Measurements from ENCODE around the gene MSN.

MSN gene

DNA sequence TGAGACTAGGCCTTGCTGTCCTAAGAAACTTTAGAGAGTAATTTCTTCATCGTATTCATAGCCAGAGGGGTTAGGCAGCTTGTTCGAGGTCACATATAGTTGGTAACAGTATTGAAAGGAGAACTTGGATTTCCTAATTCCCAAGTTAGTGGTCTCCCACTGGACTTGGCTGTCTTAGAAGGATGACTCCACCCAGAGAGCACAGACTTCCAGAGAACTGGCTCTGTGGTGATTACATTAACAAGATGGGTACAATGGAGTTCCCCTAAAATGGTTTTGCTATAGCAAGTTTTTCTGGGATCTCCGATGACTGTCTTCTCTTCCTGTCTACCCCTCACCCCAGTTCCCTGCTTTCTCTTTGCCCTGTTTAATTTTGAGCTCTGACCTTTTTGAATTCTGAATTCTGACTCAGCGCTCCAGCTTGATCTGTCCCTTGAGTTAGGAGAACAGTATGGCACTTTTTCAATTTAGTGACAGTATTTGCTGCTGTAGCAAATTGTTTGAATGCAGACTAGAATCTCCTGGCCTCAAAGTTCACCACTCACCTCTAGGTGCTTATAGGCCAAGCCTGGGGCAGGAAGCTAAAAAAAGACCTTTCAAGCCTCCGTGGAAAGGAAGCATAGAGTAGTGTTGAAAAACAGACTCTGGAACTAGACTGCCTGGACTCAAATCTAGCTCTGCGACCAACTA, 6.9 kb downstream of the MSN start:
- DNase-seq = no peak

DNA sequence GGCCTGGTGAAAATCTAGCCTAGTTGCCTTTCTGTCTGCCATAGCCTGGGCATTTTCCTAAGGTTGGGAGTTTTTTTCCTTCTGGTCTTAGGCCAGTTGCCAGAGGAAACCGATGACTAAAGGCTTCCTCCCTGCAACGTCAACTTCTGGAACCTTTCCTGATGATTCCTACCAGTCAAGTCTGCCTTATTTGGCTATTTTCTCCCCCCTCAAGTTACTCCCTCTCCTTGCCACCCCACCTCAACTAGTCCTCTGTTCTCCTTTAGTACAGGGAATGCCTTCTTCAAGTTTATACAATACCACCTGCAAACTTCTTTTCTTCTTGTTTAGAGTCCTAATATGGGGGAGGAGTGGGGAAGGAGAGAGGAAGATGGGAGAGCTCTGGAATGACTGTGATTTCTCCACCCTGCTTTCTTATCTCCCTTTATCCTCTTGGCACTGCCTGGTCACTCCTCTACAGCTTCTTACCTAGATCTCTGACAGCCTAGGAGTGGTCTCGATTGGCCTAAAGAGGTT, 10.6 kb downstream of the MSN start:
- no peak for DNase-seq

- DNase-seq = no peak
Measured at GRCh38 chrX:65679071-65679540, 11.7 kb downstream of the MSN start.

GRCh38 chrX:65681810-65682209, 14.4 kb downstream of the MSN start:
- no peak for DNase-seq

GRCh38 chrX:65685112-65685511, 17.7 kb downstream of the MSN start:
- DNase-seq = no peak

DNA sequence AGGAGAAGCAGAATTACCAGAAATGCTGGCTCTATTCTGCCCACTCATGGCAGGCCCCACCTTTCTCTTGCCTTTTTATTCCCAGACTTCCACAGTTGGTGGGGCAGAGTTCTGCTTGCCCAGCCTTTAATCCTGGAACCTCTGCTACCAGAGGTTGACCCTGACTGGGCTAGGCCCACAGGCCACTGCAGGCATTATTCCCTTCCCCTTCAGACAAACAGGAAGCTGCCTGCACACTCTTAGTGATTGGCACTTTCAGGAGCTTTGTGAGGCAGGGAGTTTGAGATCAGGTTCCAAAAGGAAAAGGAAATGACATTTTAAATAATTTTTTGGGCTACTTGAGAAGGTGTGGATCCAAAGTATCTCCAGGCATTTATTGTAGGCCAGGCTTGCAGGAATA, 18.8 kb downstream of the MSN start:
- no peak for DNase-seq

- no peak for DNase-seq
Measured at GRCh38 chrX:65687367-65687766, 19.9 kb downstream of the MSN start.

GRCh38 chrX:65688403-65688871, 21.0 kb downstream of the MSN start:
- no peak for DNase-seq

DNA sequence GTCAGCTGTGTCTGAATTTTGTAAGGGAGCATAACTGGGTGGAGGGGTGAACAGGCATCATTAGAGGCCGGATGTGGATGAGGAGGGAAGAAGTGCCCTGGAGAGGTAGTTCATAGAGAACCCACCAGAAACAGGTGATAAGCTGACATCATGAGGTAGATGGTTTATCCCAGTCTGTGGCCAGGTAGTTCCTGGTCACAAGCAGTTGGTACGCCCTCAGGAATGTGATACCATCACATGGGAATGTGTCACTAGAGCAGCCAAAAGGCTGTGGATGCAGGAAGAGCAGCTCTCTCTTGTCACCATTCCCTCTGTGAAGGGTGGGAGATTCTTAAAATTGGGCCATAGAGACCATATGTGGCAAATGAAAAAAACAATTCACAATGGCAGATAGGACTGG, 21.9 kb downstream of the MSN start:
- DNase-seq = no peak

DNA sequence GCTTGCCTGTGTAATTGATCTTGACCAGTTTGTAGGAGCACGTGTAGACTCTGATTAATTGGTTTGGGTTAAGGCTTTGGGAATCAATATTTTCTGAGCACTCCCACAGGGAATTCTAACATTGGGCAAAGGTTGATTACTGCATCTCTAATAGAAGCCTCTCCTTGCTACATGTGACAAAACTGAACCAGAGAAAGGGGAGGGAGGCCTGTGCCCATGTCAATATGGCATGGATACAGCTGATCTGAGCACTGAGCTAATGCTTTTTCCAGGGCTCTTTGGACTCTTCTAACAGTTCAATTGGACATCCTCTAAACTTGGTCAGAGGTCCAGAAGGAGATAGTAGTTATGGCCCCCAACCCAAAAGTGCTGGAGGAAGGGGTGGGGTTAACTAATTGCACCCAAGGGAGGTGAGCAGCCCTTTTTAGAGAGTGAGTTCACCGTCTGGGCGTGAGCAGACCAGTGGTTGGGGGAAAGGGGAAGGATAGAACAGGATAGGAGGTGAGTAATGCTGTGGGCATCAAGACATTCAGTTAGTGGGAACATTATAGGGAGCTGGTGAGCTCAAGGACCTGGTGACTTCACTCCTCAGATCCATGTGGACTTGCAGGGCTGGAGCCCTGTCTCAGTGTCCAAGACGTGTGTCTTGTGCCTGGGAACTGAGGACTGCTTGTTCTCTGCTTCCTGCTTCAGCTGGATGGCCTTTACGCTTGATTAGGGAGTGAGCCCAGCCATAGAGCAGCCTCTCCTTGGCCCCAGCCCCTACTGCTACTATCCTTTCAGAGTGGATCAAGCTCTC, 22.8 kb downstream of the MSN start:
- no peak for DNase-seq

DNA sequence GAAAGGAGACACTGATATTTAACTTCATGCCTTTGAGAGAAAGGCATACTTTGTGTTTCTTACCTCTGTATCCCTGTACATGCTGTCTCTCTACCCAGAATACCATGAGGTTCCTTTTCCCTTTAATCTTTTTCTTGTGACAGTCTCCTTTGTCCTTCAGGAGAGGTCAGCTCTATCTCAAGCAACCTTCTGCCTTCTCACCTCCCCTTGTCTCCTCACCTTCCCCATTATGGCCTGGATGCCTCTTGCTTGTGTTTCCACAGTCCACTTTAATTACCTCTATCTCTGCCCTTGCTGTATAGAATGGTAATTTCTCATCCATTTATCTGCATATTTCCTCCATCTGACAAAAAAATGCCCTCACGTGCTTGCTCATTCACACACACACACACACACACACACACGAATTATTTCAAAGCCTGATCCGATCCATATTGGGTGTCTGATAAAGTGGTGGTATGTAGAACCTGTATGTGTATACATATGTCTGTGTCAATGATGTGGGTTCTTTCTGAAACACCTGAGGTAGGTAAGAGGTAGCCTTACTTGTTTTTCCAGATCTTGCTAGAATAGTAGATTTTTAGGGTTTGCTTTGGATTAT, 28.5 kb downstream of the MSN start:
- no peak for DNase-seq

GRCh38 chrX:65696613-65697012, 29.2 kb downstream of the MSN start:
- no peak for DNase-seq

DNA sequence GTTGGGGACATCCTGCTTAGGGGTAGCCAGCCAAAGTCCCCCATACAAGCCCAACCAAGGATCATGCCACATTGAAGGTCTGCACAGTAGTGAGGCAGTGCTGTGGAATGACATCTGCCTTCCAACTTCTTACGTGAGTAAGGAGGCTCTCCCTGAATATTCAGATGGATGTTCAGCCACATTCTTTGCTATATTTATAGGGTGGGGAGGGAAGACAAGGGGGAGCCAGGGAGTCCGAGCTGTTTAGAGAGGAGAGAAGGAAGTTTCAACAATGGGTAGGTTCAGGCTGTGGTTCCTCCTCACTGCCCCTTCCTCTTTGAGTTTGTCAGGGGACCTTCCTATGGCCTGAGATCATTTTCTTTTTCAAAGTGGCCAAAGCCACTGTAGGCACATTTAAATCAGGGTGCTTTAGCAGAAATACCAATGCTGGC, 29.8 kb downstream of the MSN start:
- no peak for DNase-seq

- DNase-seq = peak; percentile 60
Measured at GRCh38 chrX:65697915-65698796, 30.7 kb downstream of the MSN start.

DNA sequence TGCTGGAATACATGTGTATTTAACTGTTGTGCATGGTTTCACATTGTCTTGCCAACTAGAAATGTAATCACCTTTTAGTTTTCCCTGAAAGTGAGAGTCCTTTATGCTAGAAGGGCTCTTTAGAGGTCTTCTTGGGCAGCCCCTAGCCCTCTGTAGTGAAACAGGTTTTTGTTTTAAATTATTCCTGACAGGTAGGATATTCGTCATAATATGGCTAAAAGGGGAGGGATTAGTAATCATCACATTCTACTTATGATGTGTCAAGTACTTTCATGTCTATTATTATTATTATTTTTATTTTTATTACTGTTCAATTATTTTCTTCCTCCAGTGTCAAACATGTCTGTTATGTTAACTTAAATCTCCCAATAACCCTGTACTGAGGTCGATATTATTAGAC, 35.5 kb downstream of the MSN start:
- DNase-seq = no peak

- DNase-seq = no peak
Measured at GRCh38 chrX:65705439-65705838, 38.0 kb downstream of the MSN start.

- peak; percentile 23 for DNase-seq
Measured at GRCh38 chrX:65706041-65706828, 38.8 kb downstream of the MSN start.

DNA sequence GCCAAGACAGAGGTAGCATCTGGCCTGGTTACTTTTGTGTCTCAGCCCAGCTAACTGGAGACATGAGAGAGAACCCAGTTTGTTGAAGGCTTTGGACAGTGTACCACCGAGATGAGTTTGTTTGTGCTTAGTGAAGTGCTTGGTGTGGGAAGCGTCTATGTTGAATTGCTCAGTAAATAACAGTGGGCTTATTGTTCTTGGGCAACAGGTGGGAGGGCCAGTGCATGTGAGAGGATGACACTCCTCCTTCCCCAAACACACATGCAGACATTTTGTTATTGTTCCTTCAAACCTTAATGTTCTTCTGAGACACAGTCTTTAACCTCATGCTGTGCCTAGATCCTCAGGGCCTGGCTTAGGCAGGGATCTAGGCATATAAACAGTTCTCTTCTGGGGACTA, 39.7 kb downstream of the MSN start:
- no peak for DNase-seq

- DNase-seq = no peak
Measured at GRCh38 chrX:65712005-65712806, 44.8 kb downstream of the MSN start.

- no peak for DNase-seq
Measured at GRCh38 chrX:65718538-65718937, 51.1 kb downstream of the MSN start.
